Activated CD8-positive, alpha-beta T cell treated with anti-CD3 and anti-CD28 coated beads for 36 hours (primary cell): ENCODE data around the gene ZBTB32. TPM values are rescaled to one million over a fixed set of nuclear protein-coding genes. Genes with fewer than 3 reads are reported as not detected.

Experiments used
- ATAC-seq: fragments of 200-7000 bp; cut with Tn5 transposase; one replicate; pipeline ENCODE4 v1.10.0; 2021; ENCODE audit warnings: mild to moderate bottlenecking, moderate library complexity
- CTCF ChIA-PET: fragments of 350-600 bp; sonication (Branson Sonifier 250); formaldehyde crosslinking; loops from one replicate; lab custom pipeline; 2021; ENCODE audit warnings: antibody characterized with exemption; lab: Charles Lee
- POLR2A ChIA-PET: fragments of 350-600 bp; sonication (Branson Sonifier 250); formaldehyde crosslinking; loops from one replicate; lab custom pipeline; 2021; ENCODE audit warnings: antibody characterized with exemption; lab: Charles Lee
- DNase-seq: peaks from one replicate; pipeline ENCODE4 v3.0.0-alpha.2; 2020
- H3K27ac Mint-ChIP-seq: one replicate; pipeline ENCODE4 v1.8.0; 2021; ENCODE audit warnings: mild to moderate bottlenecking, mixed read lengths
- H3K27me3 Mint-ChIP-seq: one replicate; pipeline ENCODE4 v1.8.0; 2021; ENCODE audit warnings: mixed read lengths
- H3K36me3 Mint-ChIP-seq: one replicate; pipeline ENCODE4 v1.8.0; 2021; ENCODE audit warnings: low read depth, mixed read lengths
- H3K4me1 Mint-ChIP-seq: one replicate; pipeline ENCODE4 v1.8.0; 2021; ENCODE audit warnings: low read depth, mixed read lengths
- H3K4me3 Mint-ChIP-seq: one replicate; pipeline ENCODE4 v1.8.0; 2021; ENCODE audit warnings: mild to moderate bottlenecking, moderate library complexity, mixed read lengths
- H3K9me3 Mint-ChIP-seq: one replicate; pipeline ENCODE4 v1.8.0; 2021; ENCODE audit warnings: mixed read lengths
- CTCF ChIP-seq: fragments of 200-600 bp; IDR thresholded peaks from one replicate; pipeline ENCODE4 v1.8.0; 2022; ENCODE audit warnings: antibody characterized with exemption, mild to moderate bottlenecking
- intact Hi-C: fragments of 100-400 bp; cut with micrococcal nuclease; formaldehyde crosslinking; loops from one replicate; pipeline ENCODE4 v1.10.0; 2022
- total RNA-seq, 2 experiments: library from RNA; stranded (reverse); gene quantifications; one replicate each; pipeline ENCODE4 v1.2.3, GENCODE V29; 2021

ZBTB32 gene
- total RNA-seq, 2 experiments from 2014 or later, result 410 to 420 TPM

- Mint-ChIP-seq H3K36me3 (peaks cover 60% of the 10 kb centered on the region), H3K4me3 (no peak overlapping the region), H3K9me3 (no peaks in the 10 kb centered on the region), H3K27ac (no peak overlapping the region), H3K27me3 (no peaks in the 10 kb centered on the region), H3K4me1 (peaks cover 6% of the 10 kb centered on the region)
- ATAC-seq, result no peak
- ChIA-PET CTCF (no interaction called here), POLR2A (interaction anchor here (0.9 to 4.4 kb wide), 6 partner anchors 9 to 30 kb away, joined by 3 to 55 read pairs (median 15); partner anchors contain the start of gene KMT2B)
- no peak for TF ChIP-seq CTCF
- no peak for DNase-seq
- intact Hi-C loops, result no loop called here
These were observed 25.4 kb downstream of the ZBTB32 start for GRCh38 chr19:35729763-35730162.

GRCh38 chr19:35730326-35730725 is 26.0 kb downstream of the ZBTB32 start:
- Mint-ChIP-seq H3K27ac (no peak overlapping the region), H3K36me3 (peaks cover 54% of the 10 kb centered on the region)
- CTCF ChIA-PET, result interaction anchor here (0.9 kb wide), 1 partner anchor 9 kb away, joined by 3 read pairs; no protein-coding TSS in a partner anchor

GRCh38 chr19:35731353-35731752 is 27.0 kb downstream of the ZBTB32 start:
- no peak for ATAC-seq

More at GRCh38 chr19:35730326-35730725, 26.0 kb downstream of the ZBTB32 start:
- no peak for TF ChIP-seq CTCF
- POLR2A ChIA-PET, result interaction anchor here (1.3 to 4.4 kb wide), 3 partner anchors 8 to 14 kb away, joined by 5 to 55 read pairs (median 52); partner anchors contain the start of gene KMT2B
- Mint-ChIP-seq H3K27me3 (no peaks in the 10 kb centered on the region), H3K4me1 (peaks cover 6% of the 10 kb centered on the region), H3K4me3 (no peak overlapping the region), H3K9me3 (no peaks in the 10 kb centered on the region)
- ATAC-seq (no peak), DNase-seq (no peak)
- intact Hi-C loops, result no loop called here

GRCh38 chr19:35731779-35732405 is 27.5 kb downstream of the ZBTB32 start:
- Mint-ChIP-seq H3K9me3 (no peaks in the 10 kb centered on the region), H3K4me3 (no peak overlapping the region), H3K27ac (no peak overlapping the region), H3K27me3 (no peaks in the 10 kb centered on the region), H3K36me3 (peaks cover 46% of the 10 kb centered on the region), H3K4me1 (peaks cover 6% of the 10 kb centered on the region)
- no peak for TF ChIP-seq CTCF
- intact Hi-C loops, result no loop called here
- POLR2A ChIA-PET, result interaction anchor here (1.0 to 4.4 kb wide), 5 partner anchors 7 to 16 kb away, joined by 3 to 55 read pairs (median 11); partner anchors contain the start of genes IGFLR1, KMT2B and LIN37
- CTCF ChIA-PET, result interaction anchor here (1.3 kb wide), 1 partner anchor 183 kb away, joined by 3 read pairs; no protein-coding TSS in a partner anchor
- ATAC-seq (no peak), DNase-seq (no peak)

More at GRCh38 chr19:35731353-35731752, 27.0 kb downstream of the ZBTB32 start:
- ChIA-PET POLR2A (interaction anchor here (1.3 to 4.4 kb wide), 4 partner anchors 7 to 13 kb away, joined by 5 to 55 read pairs (median 32); partner anchors contain the start of genes IGFLR1 and KMT2B), CTCF (interaction anchor here (0.9 to 1.3 kb wide), 2 partner anchors 8 to 183 kb away, joined by 3 read pairs; no protein-coding TSS in a partner anchor)
- peaks cover 6% of the 10 kb centered on the region for H3K4me1 Mint-ChIP-seq
- DNase-seq, result no peak
- no peaks in the 10 kb centered on the region for H3K27me3 Mint-ChIP-seq
- peaks cover 44% of the 10 kb centered on the region for H3K36me3 Mint-ChIP-seq
- H3K4me3 Mint-ChIP-seq, result no peak overlapping the region
- intact Hi-C loops, result no loop called here
- peak overlapping the region; percentile 20 for H3K27ac Mint-ChIP-seq
- H3K9me3 Mint-ChIP-seq, result no peaks in the 10 kb centered on the region
- no peak for TF ChIP-seq CTCF
